GM19239 (cell line): ENCODE data around the gene SGCE.
"Not testable (repeated sequence)": the region's sequence is repeated elsewhere in the genome, so short reads cannot be mapped to it uniquely, and the experiment has no call there.

Source experiments
- DNase-seq: peaks from one replicate; pipeline ENCODE4 v3.0.0; 2011; ENCODE audit warnings: low spot score; ENCODE audit not compliant: insufficient read length
- FAIRE-seq: peaks from 2 replicates; lab custom pipeline; 2011; peaks lifted over from hg19 to GRCh38; lab: Jason Lieb, UNC

The SGCE gene

GRCh38 chr7:94655848-94656657 is at the start of gene SGCE:
TSS of gene SGCE (minus strand) at chr7:94656133. CDS start at chr7:94656098, 35 bp downstream.
- DNase-seq (no peak), FAIRE-seq (no peak)

- not testable (repeated sequence) for DNase-seq, FAIRE-seq
Observed at GRCh38 chr7:94705155-94706021, 49.5 kb upstream of the SGCE start.

DNA sequence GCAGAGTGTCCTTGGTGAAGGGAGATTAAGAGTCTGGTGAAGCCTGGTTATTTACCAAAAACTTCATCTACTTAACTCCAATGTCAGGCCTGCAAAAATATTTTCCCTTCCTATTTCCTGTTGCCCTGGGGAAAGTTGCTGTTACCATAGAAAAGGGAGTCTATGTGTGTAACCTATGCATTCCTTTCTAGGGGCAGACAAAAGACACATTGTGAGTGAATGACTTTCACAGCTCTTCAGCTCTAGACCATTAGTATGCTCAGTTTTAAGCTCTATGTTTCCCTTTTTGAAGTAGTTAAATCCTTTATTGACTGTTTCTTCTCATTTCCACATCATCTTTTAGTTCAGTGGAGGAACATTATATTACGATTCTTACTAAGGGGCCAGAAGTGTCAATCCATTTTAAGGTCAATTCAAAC is 45.6 kb upstream of the SGCE start:
- DNase-seq (no peak), FAIRE-seq (no peak)

- FAIRE-seq (no peak), DNase-seq (no peak)
Observed at GRCh38 chr7:94700926-94701554, 45.1 kb upstream of the SGCE start.

GRCh38 chr7:94698275-94698674 is 42.3 kb upstream of the SGCE start:
- DNase-seq: no peak
- FAIRE-seq: no peak

DNA sequence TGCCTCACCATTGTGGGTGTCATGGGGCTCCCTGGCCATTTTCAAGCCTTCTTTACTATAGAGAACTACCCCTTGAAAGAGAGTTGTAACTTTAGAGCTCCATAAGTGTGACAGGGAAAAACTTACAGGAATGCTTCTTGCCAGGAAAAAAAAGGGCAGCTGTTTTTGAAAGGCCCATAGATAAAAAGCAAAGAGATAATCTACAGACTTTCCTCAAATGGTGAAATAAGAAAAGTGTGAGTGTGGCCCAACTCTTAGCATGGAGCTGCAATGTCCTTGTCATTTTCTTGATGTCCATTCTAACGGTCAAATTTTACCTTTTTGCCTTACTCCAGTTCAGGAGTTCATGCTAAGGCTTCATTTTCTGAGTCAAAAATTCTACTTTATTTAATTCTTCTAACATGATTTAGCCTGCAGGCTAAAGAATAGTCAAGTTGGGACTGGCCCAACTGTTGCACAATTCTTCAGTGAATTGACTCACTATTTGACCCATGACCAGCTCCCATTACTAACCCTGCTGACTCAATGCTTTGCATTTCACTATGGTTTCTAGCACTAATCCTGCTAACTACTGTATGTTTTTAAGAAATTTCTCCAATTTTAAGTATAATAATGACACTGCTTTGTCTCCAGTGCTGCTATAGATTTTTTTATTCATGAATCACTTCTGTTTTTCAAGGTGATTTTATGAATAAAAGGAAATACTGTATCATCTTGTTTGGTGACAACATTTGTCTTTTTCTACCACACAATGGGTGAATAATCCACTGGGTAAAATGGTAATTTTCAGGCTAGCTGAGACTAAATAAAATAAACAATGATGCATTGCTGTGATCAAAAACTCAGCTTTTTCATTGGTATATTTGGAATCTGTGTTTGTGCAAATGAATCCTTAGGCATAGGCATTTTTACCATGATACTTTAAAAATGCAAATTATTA is 41.4 kb upstream of the SGCE start:
- DNase-seq: no peak
- no peak for FAIRE-seq

DNA sequence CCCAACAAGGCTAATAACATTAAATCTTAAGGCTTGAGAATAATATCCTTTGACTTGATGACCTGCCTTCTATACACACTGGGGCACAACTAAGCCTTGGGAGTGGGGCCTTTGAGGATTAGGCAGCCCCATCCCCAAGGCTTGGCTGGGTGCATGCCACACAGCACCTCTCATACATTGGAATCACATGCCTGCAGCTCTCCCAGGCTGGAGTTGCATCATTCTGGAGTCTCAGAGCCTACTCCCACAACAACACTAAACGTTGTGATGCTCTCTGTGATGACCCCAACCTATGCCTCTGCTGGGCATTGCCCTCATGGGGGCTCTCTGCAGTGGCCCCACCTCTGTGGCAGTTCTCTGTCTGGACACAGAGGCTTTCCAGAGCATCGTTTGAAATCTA is 31.9 kb upstream of the SGCE start:
- no peak for FAIRE-seq
- DNase-seq: no peak

DNA sequence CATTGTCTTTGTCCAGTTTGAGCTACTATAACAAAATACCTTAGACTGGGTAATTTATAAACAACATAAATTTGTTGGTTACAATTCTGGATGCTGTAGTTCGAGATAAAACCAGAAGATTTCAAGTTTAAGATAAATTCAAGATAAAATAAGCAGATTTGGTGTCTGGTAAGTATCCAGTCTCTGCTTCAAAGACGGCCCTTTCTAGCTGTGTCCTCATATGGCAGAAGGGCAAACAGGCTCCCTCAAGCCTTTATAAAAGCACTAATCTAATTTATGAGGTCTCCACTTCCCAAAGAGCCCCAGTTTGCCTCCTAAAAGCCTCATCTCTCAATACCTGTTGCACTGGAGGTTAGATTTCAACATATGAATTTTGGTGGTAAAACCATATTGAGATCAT is 31.1 kb upstream of the SGCE start:
- DNase-seq (no peak), FAIRE-seq (no peak)

DNA sequence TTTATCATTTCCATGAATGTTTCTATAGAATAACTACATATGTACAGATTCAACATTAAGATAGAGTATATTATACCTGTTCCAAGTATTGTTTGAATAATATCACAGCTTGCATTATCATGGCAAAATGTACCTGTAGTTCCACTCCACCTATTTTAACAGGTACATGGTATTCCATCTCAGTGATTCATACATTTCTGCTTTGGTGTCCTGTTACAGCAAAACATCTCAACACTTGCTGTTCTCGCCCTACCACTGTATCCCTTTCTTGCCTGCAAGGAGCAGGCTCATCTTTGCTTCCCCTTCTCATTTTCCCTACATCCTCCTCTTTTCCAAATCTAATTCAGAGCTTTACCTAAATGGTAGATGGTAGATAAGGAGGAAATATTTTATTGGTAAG is 27.1 kb upstream of the SGCE start:
- FAIRE-seq (no peak), DNase-seq (no peak)

- FAIRE-seq: no peak
- no peak for DNase-seq
Observed at GRCh38 chr7:94679358-94679757, 23.4 kb upstream of the SGCE start.

- DNase-seq (no peak), FAIRE-seq (no peak)
Observed at GRCh38 chr7:94676431-94676830, 20.5 kb upstream of the SGCE start.

DNA sequence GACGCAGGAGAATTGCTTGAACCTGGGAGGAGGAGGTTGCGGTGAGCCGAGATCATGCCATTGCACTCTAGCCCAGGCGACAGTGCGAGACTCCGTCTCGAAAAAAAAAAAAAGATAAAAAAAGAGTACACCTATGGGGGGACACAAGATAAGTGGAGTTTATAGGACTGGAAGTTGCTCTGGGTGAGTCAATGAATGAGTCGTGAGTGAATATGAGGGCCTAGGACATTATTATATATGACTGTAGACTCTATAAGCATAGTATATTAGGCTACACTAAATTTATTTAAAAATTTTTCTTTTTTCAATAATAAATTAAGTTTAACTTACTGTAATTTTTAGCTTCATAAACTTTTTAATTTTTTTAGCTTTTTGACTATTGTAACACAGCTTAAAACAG is 19.4 kb upstream of the SGCE start:
- FAIRE-seq: no peak
- no peak for DNase-seq

DNA sequence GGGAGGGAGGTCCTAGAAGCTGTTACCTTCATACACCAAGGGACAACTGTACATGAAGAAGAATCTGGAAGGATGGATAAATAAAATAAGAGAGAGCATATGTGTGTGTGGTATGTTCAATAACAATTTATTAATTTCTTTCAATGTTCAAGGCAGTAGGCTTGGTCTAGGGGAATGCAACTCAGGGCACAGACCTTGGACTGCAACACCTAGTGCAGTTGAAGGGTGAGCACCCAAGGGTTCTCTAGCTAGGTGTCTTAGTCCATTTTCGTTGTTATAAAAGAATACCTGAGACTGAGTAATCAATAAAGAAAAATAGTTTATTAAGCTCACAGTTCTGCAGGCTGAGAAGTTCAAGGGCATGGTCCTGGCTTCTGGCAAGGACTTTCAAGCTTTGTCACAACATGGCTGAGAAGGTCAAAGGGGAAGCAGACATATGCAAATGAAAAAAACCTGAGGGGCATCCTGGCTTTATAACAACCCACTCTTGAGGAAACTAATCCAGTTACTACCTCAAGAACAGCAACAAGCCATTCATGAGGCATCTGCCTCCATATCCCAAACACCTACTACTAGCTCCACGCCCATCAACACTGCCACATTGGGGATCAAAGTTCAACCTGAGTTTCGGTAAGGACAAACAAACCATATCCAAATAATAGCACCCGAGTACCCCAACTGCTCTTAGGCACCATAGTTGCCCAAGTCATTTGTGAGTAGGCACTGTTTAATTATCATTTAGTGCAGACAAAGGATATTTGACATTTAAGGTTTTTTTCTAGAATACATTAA is 15.7 kb upstream of the SGCE start:
- FAIRE-seq: no peak

DNA sequence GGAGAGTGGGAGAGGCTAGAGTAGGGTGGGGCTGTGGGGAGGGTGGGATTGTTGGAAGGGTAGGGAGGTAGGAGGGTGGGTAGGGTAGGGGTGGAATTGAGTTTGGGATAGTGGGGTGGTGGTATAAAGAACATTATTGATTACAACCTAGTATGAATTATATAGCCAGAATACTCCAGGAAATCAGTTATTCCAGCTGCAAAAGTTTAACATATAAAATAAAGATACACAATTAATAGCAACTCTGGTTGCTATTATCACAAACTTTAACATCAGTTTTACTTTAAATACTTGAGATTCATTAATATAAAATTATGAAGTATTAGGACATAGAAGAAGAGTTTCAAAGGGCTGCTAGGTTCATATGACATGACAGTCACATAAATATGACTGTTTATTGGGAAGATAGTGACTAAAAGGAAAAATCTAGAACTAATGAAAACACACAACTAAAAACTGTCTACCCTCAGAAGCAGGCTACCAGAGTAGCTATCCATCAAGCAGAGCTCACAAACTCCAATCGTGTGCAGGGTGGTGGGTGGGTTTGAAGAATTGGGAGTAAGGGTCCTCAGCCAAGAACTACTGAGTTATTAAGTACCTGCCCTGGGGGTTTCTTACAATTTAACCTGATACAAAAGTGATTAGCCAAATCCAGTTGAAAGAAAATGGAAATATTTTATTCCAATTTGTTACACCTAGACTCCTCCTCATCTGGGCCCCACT is 14.0 kb upstream of the SGCE start:
- no peak for DNase-seq

More for the DNA sequence above, 15.7 kb upstream of the SGCE start:
- DNase-seq: no peak

GRCh38 chr7:94666879-94667587 is 11.1 kb upstream of the SGCE start:
- DNase-seq (no peak), FAIRE-seq (no peak)

More for the DNA sequence above, 14.0 kb upstream of the SGCE start:
- no peak for FAIRE-seq

DNA sequence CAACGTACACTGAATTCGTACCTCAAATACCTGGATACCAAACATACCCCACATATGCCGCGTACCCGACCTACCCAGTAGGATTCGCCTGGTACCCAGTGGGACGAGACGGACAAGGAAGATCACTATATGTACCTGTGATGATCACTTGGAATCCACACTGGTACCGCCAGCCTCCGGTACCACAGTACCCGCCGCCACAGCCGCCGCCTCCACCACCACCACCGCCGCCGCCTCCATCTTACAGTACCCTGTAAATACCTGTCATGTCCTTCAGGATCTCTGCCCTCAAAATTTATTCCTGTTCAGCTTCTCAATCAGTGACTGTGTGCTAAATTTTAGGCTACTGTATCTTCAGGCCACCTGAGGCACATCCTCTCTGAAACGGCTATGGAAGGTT is 9.5 kb upstream of the SGCE start:
- no peak for FAIRE-seq
- no peak for DNase-seq

DNA sequence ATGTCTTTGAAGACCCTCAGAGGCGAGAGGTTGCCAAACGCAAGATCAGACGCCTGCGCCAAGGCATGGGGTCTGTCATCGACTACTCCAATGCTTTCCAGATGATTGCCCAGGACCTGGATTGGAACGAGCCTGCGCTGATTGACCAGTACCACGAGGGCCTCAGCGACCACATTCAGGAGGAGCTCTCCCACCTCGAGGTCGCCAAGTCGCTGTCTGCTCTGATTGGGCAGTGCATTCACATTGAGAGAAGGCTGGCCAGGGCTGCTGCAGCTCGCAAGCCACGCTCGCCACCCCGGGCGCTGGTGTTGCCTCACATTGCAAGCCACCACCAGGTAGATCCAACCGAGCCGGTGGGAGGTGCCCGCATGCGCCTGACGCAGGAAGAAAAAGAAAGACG is 8.1 kb upstream of the SGCE start:
- DNase-seq (no peak), FAIRE-seq (no peak)

- DNase-seq (no peak), FAIRE-seq (no peak)
Observed at GRCh38 chr7:94662548-94662947, 6.6 kb upstream of the SGCE start.
